Vagina (tissue), 2 donors: ENCODE measurements around the gene KRTAP10-1.

Source experiments
- CTCF ChIP-seq, 3 experiments: fragments of 450-650 bp in 2 of 3; fragments of 200-600 bp in 1 of 3; sonication (generic) in 1 of 3; IDR thresholded peaks; one replicate each; pipeline ENCODE4 v1.5.1; 2017 to 2019; ENCODE audit warnings: antibody characterized with exemption in 3 of 3, mild to moderate bottlenecking in 2 of 3, moderate library complexity in 2 of 3
- POLR2A ChIP-seq, 2 donors: fragments of 450-650 bp; IDR thresholded peaks; one replicate each; pipeline ENCODE4 v1.6.1; 2017; ENCODE audit warnings: antibody characterized with exemption in 2 of 2, mild to moderate bottlenecking in 2 of 2, moderate library complexity in 2 of 2
- POLR2AphosphoS5 ChIP-seq, 2 donors: sonication (generic); formaldehyde crosslinking; IDR thresholded peaks; one replicate each; pipeline ENCODE4 v1.9.0; 2017; ENCODE audit warnings: antibody characterized with exemption in 2 of 2, mild to moderate bottlenecking in 2 of 2, low read depth in 1 of 2; ENCODE audit not compliant: insufficient read depth in 1 of 2

GRCh38 chr21:44514218-44514520 lies 25.8 kb downstream of the KRTAP10-1 start:
- TF ChIP-seq CTCF (IDR thresholded peaks at IDR 0.05) (no peak), POLR2A (IDR thresholded peaks at IDR 0.05) (no peak), POLR2AphosphoS5 (IDR thresholded peaks at IDR 0.05; ENCODE audit: insufficient read depth in 1 of 2, low read depth in 1 of 2) (no peak)
